ENCODE data around the gene GID8. TPM values are rescaled to one million over a fixed set of nuclear protein-coding genes. Genes with fewer than 3 reads are reported as not detected.

GID8 gene
- total and polyA plus RNA-seq, 11 donors = 6.2 to 22.2 (median 15.9) TPM

DNA sequence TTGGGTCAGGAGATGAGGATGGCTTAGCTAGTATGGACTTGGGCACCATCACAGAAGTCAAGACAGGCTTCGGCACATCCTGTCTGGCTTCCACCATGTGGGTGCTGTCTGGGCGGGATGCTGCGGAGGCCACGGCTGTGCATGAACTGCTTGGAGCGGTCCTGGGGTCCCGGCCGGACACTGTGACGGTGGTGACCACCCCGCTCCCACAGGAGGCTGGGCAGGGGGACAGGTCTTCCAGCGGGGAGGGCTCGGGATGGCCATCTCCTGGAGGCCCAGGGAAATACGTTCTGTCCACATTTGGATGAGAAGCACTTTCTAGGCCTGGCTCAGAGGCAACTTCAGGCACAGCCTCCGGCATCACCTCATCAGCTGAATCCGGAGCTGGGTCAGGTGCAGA is 44.2 kb upstream of the GID8 start:
- intact Hi-C loops (cut with DNase I) = no loop called here
- Histone ChIP-seq H3K4me1 (peaks cover 0 to 4% (median 0%) of the 10 kb centered on the region in 12 donors), H3K9me3 (no peaks in the 10 kb centered on the region), H3K27me3 (no peaks in the 10 kb centered on the region), H3K4me3 (no peak overlapping the region), H3K27ac (no peak overlapping the region), H3K36me3 (peaks cover 10 to 89% (median 78%) of the 10 kb centered on the region in 9 donors)
- ATAC-seq = no peak
- no peak for DNase-seq
- 90 to 95% (median 94%) methylated on average over 6 to 14 of the region's 14 CpGs for WGBS, 4 donors
- no peak for TF ChIP-seq POLR2A (IDR thresholded peaks at IDR 0.05)
- TF ChIP-seq, protein P1, sequence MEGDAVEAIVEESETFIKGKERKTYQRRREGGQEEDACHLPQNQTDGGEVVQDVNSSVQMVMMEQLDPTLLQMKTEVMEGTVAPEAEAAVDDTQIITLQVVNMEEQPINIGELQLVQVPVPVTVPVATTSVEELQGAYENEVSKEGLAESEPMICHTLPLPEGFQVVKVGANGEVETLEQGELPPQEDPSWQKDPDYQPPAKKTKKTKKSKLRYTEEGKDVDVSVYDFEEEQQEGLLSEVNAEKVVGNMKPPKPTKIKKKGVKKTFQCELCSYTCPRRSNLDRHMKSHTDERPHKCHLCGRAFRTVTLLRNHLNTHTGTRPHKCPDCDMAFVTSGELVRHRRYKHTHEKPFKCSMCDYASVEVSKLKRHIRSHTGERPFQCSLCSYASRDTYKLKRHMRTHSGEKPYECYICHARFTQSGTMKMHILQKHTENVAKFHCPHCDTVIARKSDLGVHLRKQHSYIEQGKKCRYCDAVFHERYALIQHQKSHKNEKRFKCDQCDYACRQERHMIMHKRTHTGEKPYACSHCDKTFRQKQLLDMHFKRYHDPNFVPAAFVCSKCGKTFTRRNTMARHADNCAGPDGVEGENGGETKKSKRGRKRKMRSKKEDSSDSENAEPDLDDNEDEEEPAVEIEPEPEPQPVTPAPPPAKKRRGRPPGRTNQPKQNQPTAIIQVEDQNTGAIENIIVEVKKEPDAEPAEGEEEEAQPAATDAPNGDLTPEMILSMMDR (IDR thresholded peaks at IDR 0.05) = no peak

DNA sequence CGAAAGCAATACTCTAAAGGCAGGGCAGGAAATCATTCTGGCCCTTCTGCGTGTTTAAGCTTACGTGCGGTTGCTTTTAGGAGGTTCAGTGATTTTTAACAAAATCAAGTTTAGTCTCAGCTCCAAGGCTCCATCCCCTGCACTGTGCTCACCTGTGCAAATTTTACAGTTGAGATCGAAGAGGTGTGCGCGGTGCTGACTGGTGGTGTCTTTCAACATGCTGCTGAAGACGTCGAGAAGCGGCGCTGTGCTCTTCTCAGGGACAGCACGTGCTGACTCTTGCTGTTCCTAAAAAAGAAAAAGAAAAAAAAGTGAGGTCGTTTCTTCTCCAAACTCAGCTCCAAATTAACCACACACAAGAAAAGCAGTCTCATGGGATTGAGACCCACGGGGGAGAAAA is 43.7 kb upstream of the GID8 start:
- no peaks in the 10 kb centered on the region for H3K9me3 ChIP-seq
- H3K27ac ChIP-seq = no peak overlapping the region
- H3K36me3 ChIP-seq = peaks cover 6 to 83% (median 73%) of the 10 kb centered on the region in 9 donors
- ATAC-seq (no peak), DNase-seq (no peak)
- H3K27me3 ChIP-seq = no peaks in the 10 kb centered on the region
- no peak overlapping the region for H3K4me3 ChIP-seq
- no peak for TF ChIP-seq POLR2A (IDR thresholded peaks at IDR 0.05)
- TF ChIP-seq, protein P1 (IDR thresholded peaks at IDR 0.05) = no peak
- H3K4me1 ChIP-seq = peaks cover 0 to 9% (median 2%) of the 10 kb centered on the region in 12 donors
- WGBS, 4 donors = 90 to 92% (median 91%) methylated on average over 14 of the region's 14 CpGs
- intact Hi-C loops (cut with DNase I) = no loop called here

DNA sequence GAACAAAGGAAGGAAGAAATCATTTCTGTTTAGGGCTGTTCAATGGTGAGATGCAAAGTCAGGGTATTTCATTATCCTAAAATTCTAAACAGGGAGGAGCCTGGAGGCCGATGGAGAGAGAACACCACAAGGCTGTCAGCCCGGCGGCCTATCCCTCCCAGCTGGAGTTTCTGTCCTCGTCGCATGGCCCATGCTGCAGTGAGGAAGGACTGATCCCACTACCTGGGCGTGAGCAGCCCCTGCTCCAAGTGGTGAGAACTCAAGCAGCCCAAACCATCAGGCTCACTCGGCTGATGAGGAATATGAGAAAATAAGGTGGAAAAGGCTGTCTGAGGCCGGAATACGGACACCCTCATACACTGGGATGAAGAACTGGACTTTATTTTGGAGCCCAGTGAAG is 42.4 kb upstream of the GID8 start:
- 90 to 93% (median 91%) methylated on average over 9 of the region's 9 CpGs for WGBS, 4 donors
- Histone ChIP-seq H3K27me3 (no peaks in the 10 kb centered on the region), H3K9me3 (no peaks in the 10 kb centered on the region), H3K36me3 (peaks cover under 1 to 70% (median 60%) of the 10 kb centered on the region in 9 donors), H3K27ac (no peak overlapping the region), H3K4me3 (no peak overlapping the region), H3K4me1 (peaks cover 6 to 22% (median 14%) of the 10 kb centered on the region in 12 donors)
- DNase-seq (no peak), ATAC-seq (no peak)
- TF ChIP-seq, protein P1 (IDR thresholded peaks at IDR 0.05) = no peak
- no peak for TF ChIP-seq POLR2A (IDR thresholded peaks at IDR 0.05)
- intact Hi-C loops (cut with DNase I) = loop anchor here in 2 of 10 donors (5.0 kb wide), 2 partner anchors 112 to 117 kb away; partner anchors contain the start of gene BHLHE23 (in 1 of the 2)

DNA sequence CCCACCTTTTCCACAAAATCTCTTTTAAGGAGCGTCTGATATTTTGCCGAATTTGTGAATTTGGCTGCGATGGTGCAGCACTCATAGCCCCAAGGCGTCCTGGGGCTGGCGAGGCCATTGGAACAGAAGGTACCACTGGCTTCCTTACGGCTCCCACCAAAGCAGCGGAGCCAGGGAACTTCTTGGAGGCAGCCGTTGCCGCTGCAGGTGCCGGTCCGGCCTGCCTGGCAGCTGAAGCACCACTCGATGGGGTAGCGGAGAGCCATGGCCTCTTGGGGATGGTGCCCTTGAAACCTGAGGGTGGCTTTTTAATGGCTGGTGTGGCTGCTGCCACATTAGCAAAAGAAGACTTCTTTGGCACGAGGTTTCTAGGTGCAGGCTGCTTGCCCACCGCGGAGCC is 41.4 kb upstream of the GID8 start:
- H3K4me1 ChIP-seq = peaks cover 6 to 28% (median 16%) of the 10 kb centered on the region in 12 donors
- TF ChIP-seq, protein P1 (IDR thresholded peaks at IDR 0.05) = no peak
- no peak for TF ChIP-seq POLR2A (IDR thresholded peaks at IDR 0.05)
- no peak overlapping the region for H3K27ac ChIP-seq
- intact Hi-C loops (cut with DNase I) = loop anchor here in 2 of 10 donors (5.0 kb wide), 2 partner anchors 111 to 116 kb away; partner anchors contain the start of gene BHLHE23 (in 1 of the 2)
- no peaks in the 10 kb centered on the region for H3K9me3 ChIP-seq
- H3K27me3 ChIP-seq = no peaks in the 10 kb centered on the region
- no peak overlapping the region for H3K4me3 ChIP-seq
- 92 to 96% (median 94%) methylated on average over 9 to 16 of the region's 16 CpGs for WGBS, 4 donors
- ATAC-seq = no peak
- no peak for DNase-seq
- peaks cover 0 to 68% (median 55%) of the 10 kb centered on the region in 9 donors for H3K36me3 ChIP-seq
